ENCODE measurements around the gene SELENON. TPM values are rescaled to one million over a fixed set of nuclear protein-coding genes. Genes with fewer than 3 reads are reported as not detected.

Gene SELENON
- total and polyA plus RNA-seq, 5 donors from 2014 or later, result 1.2 to 19.2 (median 2.0) TPM

GRCh38 chr1:25757846-25758185 is 42.2 kb upstream of the SELENON start:
- ATAC-seq (ENCODE audit: low read depth in 2 of 2) (no peak), DNase-seq (no peak)
- Histone ChIP-seq H3K4me1 (ENCODE audit: control insufficient read depth, insufficient read depth, low read length, poor library complexity, severe bottlenecking) (peaks cover 18% of the 10 kb centered on the region), H3K27me3 (ENCODE audit: control insufficient read depth, insufficient read depth, low read length) (no peaks in the 10 kb centered on the region), H3K36me3 (ENCODE audit: control insufficient read depth, insufficient read depth, low read length) (no peaks in the 10 kb centered on the region), H3K9me3 (ENCODE audit: control insufficient read depth in 2 of 2, low read length in 2 of 2) (no peaks in the 10 kb centered on the region), H3K4me3 (ENCODE audit: low read depth, low read length) (no peak overlapping the region), H3K27ac (ENCODE audit: insufficient read depth, low read length, poor library complexity, severe bottlenecking) (no peak overlapping the region)
- peak overlapping the region in 1 of 3 donors; percentile 62 for H3K27ac Mint-ChIP-seq
- no peaks in the 10 kb centered on the region for H3K9me3 Mint-ChIP-seq
- peaks cover 4% of the 10 kb centered on the region for H3K27me3 Mint-ChIP-seq
- no peak overlapping the region for H3K4me3 Mint-ChIP-seq
- H3K36me3 Mint-ChIP-seq, result peaks cover 4% of the 10 kb centered on the region
- peaks cover 5 to 33% (median 8%) of the 10 kb centered on the region in 4 donors for H3K4me1 Mint-ChIP-seq

- Histone ChIP-seq H3K9me3 (ENCODE audit: control insufficient read depth in 2 of 2, low read length in 2 of 2) (no peaks in the 10 kb centered on the region), H3K27ac (ENCODE audit: insufficient read depth, low read length, poor library complexity, severe bottlenecking) (no peak overlapping the region), H3K27me3 (ENCODE audit: control insufficient read depth, insufficient read depth, low read length) (no peaks in the 10 kb centered on the region), H3K4me3 (ENCODE audit: low read depth, low read length) (no peak overlapping the region), H3K36me3 (ENCODE audit: control insufficient read depth, insufficient read depth, low read length) (no peaks in the 10 kb centered on the region), H3K4me1 (ENCODE audit: control insufficient read depth, insufficient read depth, low read length, poor library complexity, severe bottlenecking) (peaks cover 18% of the 10 kb centered on the region)
- Mint-ChIP-seq H3K27ac (no peak overlapping the region), H3K27me3 (peaks cover 4% of the 10 kb centered on the region), H3K9me3 (no peaks in the 10 kb centered on the region), H3K36me3 (peaks cover 4% of the 10 kb centered on the region), H3K4me1 (peaks cover 5 to 29% (median 7%) of the 10 kb centered on the region in 4 donors), H3K4me3 (no peak overlapping the region)
- ATAC-seq (ENCODE audit: low read depth in 2 of 2) (no peak), DNase-seq (no peak)
Observed at GRCh38 chr1:25758466-25759070, 41.4 kb upstream of the SELENON start.

- H3K27me3 Mint-ChIP-seq, result peaks cover 4% of the 10 kb centered on the region
- Histone ChIP-seq H3K4me3 (ENCODE audit: low read depth, low read length) (no peak overlapping the region), H3K36me3 (ENCODE audit: control insufficient read depth, insufficient read depth, low read length) (no peaks in the 10 kb centered on the region), H3K9me3 (ENCODE audit: control insufficient read depth in 2 of 2, low read length in 2 of 2) (no peaks in the 10 kb centered on the region), H3K4me1 (ENCODE audit: control insufficient read depth, insufficient read depth, low read length, poor library complexity, severe bottlenecking) (peaks cover 9% of the 10 kb centered on the region), H3K27me3 (ENCODE audit: control insufficient read depth, insufficient read depth, low read length) (no peaks in the 10 kb centered on the region), H3K27ac (ENCODE audit: insufficient read depth, low read length, poor library complexity, severe bottlenecking) (no peak overlapping the region)
- ATAC-seq (ENCODE audit: low read depth in 2 of 2), result no peak
- H3K9me3 Mint-ChIP-seq, result peaks cover 0 to 1% (median 0%) of the 10 kb centered on the region in 7 donors
- DNase-seq, result no peak
- H3K4me1 Mint-ChIP-seq, result peaks cover 4 to 19% (median 6%) of the 10 kb centered on the region in 4 donors
- no peaks in the 10 kb centered on the region for H3K36me3 Mint-ChIP-seq
- H3K4me3 Mint-ChIP-seq, result no peak overlapping the region
- H3K27ac Mint-ChIP-seq, result peak overlapping the region in 1 of 3 donors; percentile 31
Observed at GRCh38 chr1:25760122-25760719, 39.8 kb upstream of the SELENON start.

GRCh38 chr1:25760871-25761270 is 39.1 kb upstream of the SELENON start:
- Mint-ChIP-seq H3K9me3 (peaks cover 0 to 1% (median 0%) of the 10 kb centered on the region in 7 donors), H3K4me3 (no peak overlapping the region), H3K36me3 (no peaks in the 10 kb centered on the region), H3K4me1 (peaks cover 3 to 19% (median 6%) of the 10 kb centered on the region in 4 donors), H3K27me3 (peaks cover 4% of the 10 kb centered on the region), H3K27ac (peak overlapping the region in 2 of 3 donors; percentile 52 to 66)
- Histone ChIP-seq H3K4me1 (ENCODE audit: control insufficient read depth, insufficient read depth, low read length, poor library complexity, severe bottlenecking) (peaks cover 5% of the 10 kb centered on the region), H3K4me3 (ENCODE audit: low read depth, low read length) (no peak overlapping the region), H3K27ac (ENCODE audit: insufficient read depth, low read length, poor library complexity, severe bottlenecking) (no peak overlapping the region), H3K27me3 (ENCODE audit: control insufficient read depth, insufficient read depth, low read length) (no peaks in the 10 kb centered on the region), H3K36me3 (ENCODE audit: control insufficient read depth, insufficient read depth, low read length) (no peaks in the 10 kb centered on the region), H3K9me3 (ENCODE audit: control insufficient read depth in 2 of 2, low read length in 2 of 2) (no peaks in the 10 kb centered on the region)
- ATAC-seq (ENCODE audit: low read depth in 2 of 2) (no peak), DNase-seq (no peak)

- Mint-ChIP-seq H3K27me3 (peaks cover 4% of the 10 kb centered on the region), H3K27ac (no peak overlapping the region), H3K4me1 (peaks cover 0 to 15% (median 2%) of the 10 kb centered on the region in 4 donors), H3K9me3 (peaks cover 0 to 1% (median 0%) of the 10 kb centered on the region in 7 donors), H3K4me3 (no peak overlapping the region), H3K36me3 (peaks cover 4% of the 10 kb centered on the region)
- ATAC-seq (ENCODE audit: low read depth in 2 of 2) (no peak), DNase-seq (no peak)
- Histone ChIP-seq H3K4me3 (ENCODE audit: low read depth, low read length) (no peak overlapping the region), H3K4me1 (ENCODE audit: control insufficient read depth, insufficient read depth, low read length, poor library complexity, severe bottlenecking) (no peaks in the 10 kb centered on the region), H3K36me3 (ENCODE audit: control insufficient read depth, insufficient read depth, low read length) (no peaks in the 10 kb centered on the region), H3K27me3 (ENCODE audit: control insufficient read depth, insufficient read depth, low read length) (no peaks in the 10 kb centered on the region), H3K27ac (ENCODE audit: insufficient read depth, low read length, poor library complexity, severe bottlenecking) (no peak overlapping the region), H3K9me3 (ENCODE audit: control insufficient read depth in 2 of 2, low read length in 2 of 2) (no peaks in the 10 kb centered on the region)
Observed at GRCh38 chr1:25763493-25763892, 36.5 kb upstream of the SELENON start.

- no peaks in the 10 kb centered on the region for H3K36me3 ChIP-seq (ENCODE audit: control insufficient read depth, insufficient read depth, low read length)
- Mint-ChIP-seq H3K27ac (peak overlapping the region in 2 of 3 donors; percentile 75 to 79), H3K4me1 (peaks cover 0 to 22% (median 2%) of the 10 kb centered on the region in 4 donors), H3K27me3 (peaks cover 4% of the 10 kb centered on the region), H3K4me3 (no peak overlapping the region), H3K9me3 (peaks cover 0 to 1% (median 0%) of the 10 kb centered on the region in 7 donors), H3K36me3 (peaks cover 8% of the 10 kb centered on the region)
- no peaks in the 10 kb centered on the region for H3K27me3 ChIP-seq (ENCODE audit: control insufficient read depth, insufficient read depth, low read length)
- H3K4me1 ChIP-seq (ENCODE audit: control insufficient read depth, insufficient read depth, low read length, poor library complexity, severe bottlenecking), result no peaks in the 10 kb centered on the region
- no peak overlapping the region for H3K27ac ChIP-seq (ENCODE audit: insufficient read depth, low read length, poor library complexity, severe bottlenecking)
- no peak for DNase-seq
- H3K4me3 ChIP-seq (ENCODE audit: low read depth, low read length), result no peak overlapping the region
- H3K9me3 ChIP-seq (ENCODE audit: control insufficient read depth in 2 of 2, low read length in 2 of 2), result no peaks in the 10 kb centered on the region
- ATAC-seq (ENCODE audit: low read depth in 2 of 2), result no peak
Observed at GRCh38 chr1:25765136-25765922, 34.7 kb upstream of the SELENON start.

- H3K4me1 Mint-ChIP-seq, result peaks cover 0 to 29% (median 4%) of the 10 kb centered on the region in 4 donors
- peaks cover 15% of the 10 kb centered on the region for H3K36me3 Mint-ChIP-seq
- Histone ChIP-seq H3K27me3 (ENCODE audit: control insufficient read depth, insufficient read depth, low read length) (no peaks in the 10 kb centered on the region), H3K4me1 (ENCODE audit: control insufficient read depth, insufficient read depth, low read length, poor library complexity, severe bottlenecking) (peaks cover 4% of the 10 kb centered on the region), H3K9me3 (ENCODE audit: control insufficient read depth in 2 of 2, low read length in 2 of 2) (no peaks in the 10 kb centered on the region), H3K4me3 (ENCODE audit: low read depth, low read length) (no peak overlapping the region), H3K27ac (ENCODE audit: insufficient read depth, low read length, poor library complexity, severe bottlenecking) (no peak overlapping the region), H3K36me3 (ENCODE audit: control insufficient read depth, insufficient read depth, low read length) (no peaks in the 10 kb centered on the region)
- no peak overlapping the region for H3K4me3 Mint-ChIP-seq
- ATAC-seq (ENCODE audit: low read depth in 2 of 2) (no peak), DNase-seq (peak in 1 of 3 donors; percentile 6)
- peak overlapping the region; percentile 32 to 79 (median 46) for H3K27ac Mint-ChIP-seq
- no peaks in the 10 kb centered on the region for H3K27me3 Mint-ChIP-seq
- peaks cover 0 to 1% (median 0%) of the 10 kb centered on the region in 7 donors for H3K9me3 Mint-ChIP-seq
Observed at GRCh38 chr1:25765923-25766589, 33.9 kb upstream of the SELENON start.
